ENCODE measurements around the gene FRMD4A. TPM values are rescaled to one million over a fixed set of nuclear protein-coding genes. Genes with fewer than 3 reads are reported as not detected.

The FRMD4A gene
- total RNA-seq, 4 donors from 2014 or later: 5.6 to 34.1 (median 19.4) TPM

GRCh38 chr10:13820119-13820963, 510.4 kb downstream of the FRMD4A start:
- TF ChIP-seq POLR2A (IDR thresholded peaks at IDR 0.05) (no peak), CTCF (IDR thresholded peaks at IDR 0.05) (no peak)
- intact Hi-C loops (cut with DNase I; ENCODE audit: low total_unique reads): no loop called here
- no peak overlapping the region for H3K27ac ChIP-seq
- no peaks in the 10 kb centered on the region for H3K27me3 ChIP-seq
- no peaks in the 10 kb centered on the region for H3K4me1 ChIP-seq
- DNase-seq: no peak
- H3K4me3 ChIP-seq: no peak overlapping the region
- H3K9me3 ChIP-seq: no peaks in the 10 kb centered on the region
- no peaks in the 10 kb centered on the region for H3K36me3 ChIP-seq

GRCh38 chr10:13816195-13816925, 514.4 kb downstream of the FRMD4A start:
- no peaks in the 10 kb centered on the region for H3K9me3 ChIP-seq
- H3K27me3 ChIP-seq: no peaks in the 10 kb centered on the region
- no peaks in the 10 kb centered on the region for H3K36me3 ChIP-seq
- TF ChIP-seq CTCF (IDR thresholded peaks at IDR 0.05): no peak
- TF ChIP-seq POLR2A (IDR thresholded peaks at IDR 0.05): no peak
- intact Hi-C loops (cut with DNase I; ENCODE audit: low total_unique reads): no loop called here
- peak in 1 of 2 donors; percentile 25 for DNase-seq
- no peak overlapping the region for H3K4me3 ChIP-seq
- H3K27ac ChIP-seq: peak overlapping the region in 1 of 2 donors; percentile 27
- no peaks in the 10 kb centered on the region for H3K4me1 ChIP-seq

GRCh38 chr10:13815756-13816155, 515.0 kb downstream of the FRMD4A start:
- no peak overlapping the region for H3K27ac ChIP-seq
- H3K27me3 ChIP-seq: no peaks in the 10 kb centered on the region
- intact Hi-C loops (cut with DNase I; ENCODE audit: low total_unique reads): no loop called here
- TF ChIP-seq CTCF (IDR thresholded peaks at IDR 0.05): no peak
- H3K36me3 ChIP-seq: no peaks in the 10 kb centered on the region
- no peaks in the 10 kb centered on the region for H3K9me3 ChIP-seq
- no peaks in the 10 kb centered on the region for H3K4me1 ChIP-seq
- no peak for DNase-seq
- H3K4me3 ChIP-seq: no peak overlapping the region

- Histone ChIP-seq H3K27ac (no peak overlapping the region), H3K36me3 (no peaks in the 10 kb centered on the region), H3K4me3 (no peak overlapping the region), H3K9me3 (no peaks in the 10 kb centered on the region), H3K27me3 (no peaks in the 10 kb centered on the region), H3K4me1 (no peaks in the 10 kb centered on the region)
- no peak for DNase-seq
- TF ChIP-seq POLR2A (IDR thresholded peaks at IDR 0.05) (no peak), CTCF (IDR thresholded peaks at IDR 0.05) (no peak)
- intact Hi-C loops (cut with DNase I; ENCODE audit: low total_unique reads): no loop called here
Measured at GRCh38 chr10:13813550-13813949, 517.2 kb downstream of the FRMD4A start.

- H3K27ac ChIP-seq: no peak overlapping the region
- TF ChIP-seq CTCF (IDR thresholded peaks at IDR 0.05) (no peak), POLR2A (IDR thresholded peaks at IDR 0.05) (no peak)
- intact Hi-C loops (cut with DNase I; ENCODE audit: low total_unique reads): no loop called here
Measured at GRCh38 chr10:13812804-13813203, 517.9 kb downstream of the FRMD4A start.

More at GRCh38 chr10:13812804-13813203, 517.9 kb downstream of the FRMD4A start:
- no peak overlapping the region for H3K4me3 ChIP-seq
- no peaks in the 10 kb centered on the region for H3K27me3 ChIP-seq
- no peaks in the 10 kb centered on the region for H3K4me1 ChIP-seq
- no peaks in the 10 kb centered on the region for H3K9me3 ChIP-seq
- H3K36me3 ChIP-seq: no peaks in the 10 kb centered on the region
- no peak for DNase-seq

All from uterus (tissue), 4 donors.